Omental fat pad (tissue), 4 donors: ENCODE measurements around the gene TXNDC17. TPM values are rescaled to one million over a fixed set of nuclear protein-coding genes. Genes with fewer than 3 reads are reported as not detected.

Source experiments
- ATAC-seq: fragments of 150-250 bp; one replicate; pipeline ENCODE4 v1.9.1; 2016; ENCODE audit warnings: mild to moderate bottlenecking, moderate library complexity; ENCODE audit not compliant: low FRiP score
- DNase-seq: peaks from one replicate; pipeline ENCODE4 v3.0.0-alpha.2; 2019; ENCODE audit warnings: low spot score
- CTCF ChIP-seq, 3 donors: fragments of 450-650 bp; IDR thresholded peaks; one replicate each; pipeline ENCODE4 v1.5.1; 2016 to 2017; ENCODE audit warnings: antibody characterized with exemption in 3 of 3, mild to moderate bottlenecking in 3 of 3, moderate library complexity in 2 of 3
- total RNA-seq, 4 donors: library from RNA; depleted of rRNA; stranded (reverse); fragments of >200 nt; gene quantifications; one replicate each; pipeline ENCODE4 v1.1.0, GENCODE V29; 2016

TXNDC17 gene
- total RNA-seq, 4 donors from 2014 or later = 58.5 to 155 (median 109) TPM

GRCh38 chr17:6597727-6598126 is 43.1 kb upstream of the TXNDC17 start:
- no peak for DNase-seq
- no peak for ATAC-seq

GRCh38 chr17:6599364-6599763 is 41.5 kb upstream of the TXNDC17 start:
- no peak for ATAC-seq
- no peak for TF ChIP-seq CTCF (IDR thresholded peaks at IDR 0.05)

More at GRCh38 chr17:6597727-6598126, 43.1 kb upstream of the TXNDC17 start:
- no peak for TF ChIP-seq CTCF (IDR thresholded peaks at IDR 0.05)

GRCh38 chr17:6602141-6602540 is 38.7 kb upstream of the TXNDC17 start:
- TF ChIP-seq CTCF (IDR thresholded peaks at IDR 0.05) = no peak
- ATAC-seq = no peak
- no peak for DNase-seq

More at GRCh38 chr17:6599364-6599763, 41.5 kb upstream of the TXNDC17 start:
- no peak for DNase-seq

- ATAC-seq (no peak), DNase-seq (no peak)
- no peak for TF ChIP-seq CTCF (IDR thresholded peaks at IDR 0.05)
Observed at GRCh38 chr17:6603744-6604325, 37.0 kb upstream of the TXNDC17 start.

- DNase-seq = no peak
- TF ChIP-seq CTCF (IDR thresholded peaks at IDR 0.05) = no peak
- ATAC-seq = no peak
Observed at GRCh38 chr17:6605142-6605541, 35.7 kb upstream of the TXNDC17 start.

GRCh38 chr17:6608321-6608720 is 32.5 kb upstream of the TXNDC17 start:
- DNase-seq = no peak
- no peak for ATAC-seq
- no peak for TF ChIP-seq CTCF (IDR thresholded peaks at IDR 0.05)

GRCh38 chr17:6610011-6610410 is 30.8 kb upstream of the TXNDC17 start:
- ATAC-seq = no peak
- TF ChIP-seq CTCF (IDR thresholded peaks at IDR 0.05) = no peak
- DNase-seq = no peak
